ENCODE results near the gene RFC2. TPM values are rescaled to one million over a fixed set of nuclear protein-coding genes. Genes with fewer than 3 reads are reported as not detected.
A peak's percentile ranks its signal among the peaks of the same experiment; 100 is the strongest.

RFC2 gene
- total RNA-seq, 1 experiment from 2014 or later: 75.6 TPM

- Histone ChIP-seq H3K27me3 (replicated peaks; ENCODE audit: control insufficient read depth, insufficient read depth, low read length) (no peaks in the 10 kb centered on the region), H3K4me3 (ENCODE audit: low read depth, low read length) (no peak overlapping the region), H3K36me3 (ENCODE audit: control insufficient read depth, insufficient read depth, low read length) (peaks cover 2% of the 10 kb centered on the region; the same call in 1 of the 2 replicates), H3K9me3 (no peaks in the 10 kb centered on the region), H3K4me1 (peaks cover 20% of the 10 kb centered on the region)
- Mint-ChIP-seq H3K36me3 (ENCODE audit: insufficient read depth, unreplicated experiment) (peaks cover 95% of the 10 kb centered on the region), H3K4me3 (ENCODE audit: unreplicated experiment) (no peak overlapping the region), H3K27ac (ENCODE audit: unreplicated experiment) (peak overlapping the region; percentile 4), H3K27me3 (ENCODE audit: insufficient read depth, unreplicated experiment) (no peaks in the 10 kb centered on the region), H3K9me3 (ENCODE audit: unreplicated experiment) (no peaks in the 10 kb centered on the region), H3K4me1 (ENCODE audit: low read depth, unreplicated experiment) (peaks cover 43% of the 10 kb centered on the region)
- POLR2A ChIA-PET: no interaction called here
- intact Hi-C loops (cut with micrococcal nuclease; ENCODE audit: unreplicated experiment): loop anchor here (5.0 kb wide), 2 partner anchors 115 to 130 kb away; no protein-coding TSS in a partner anchor
- TF ChIP-seq CTCF (IDR thresholded peaks at IDR 0.05; ENCODE audit: insufficient read depth in 1 of 2, low read depth in 1 of 2, low read length in 1 of 2, severe bottlenecking in 1 of 2, unreplicated experiment in 1 of 2): no peak
- CTCF ChIA-PET: interaction anchor here (0.8 to 1.7 kb wide), 3 partner anchors 9 to 115 kb away, joined by 3 to 8 read pairs (median 8); partner anchors contain the start of gene LIMK1
- DNase-seq: no peak
- BruUV-seq (replicated peaks): no TSS peak
Measured at GRCh38 chr7:74182453-74183090, 71.6 kb downstream of the RFC2 start.

- CTCF ChIA-PET: no interaction called here
- no TSS peak for BruUV-seq (replicated peaks)
- POLR2A ChIA-PET: no interaction called here
- Histone ChIP-seq H3K9me3 (no peaks in the 10 kb centered on the region), H3K4me3 (ENCODE audit: low read depth, low read length) (no peak overlapping the region), H3K4me1 (peaks cover 20% of the 10 kb centered on the region), H3K36me3 (ENCODE audit: control insufficient read depth, insufficient read depth, low read length) (peaks cover 2% of the 10 kb centered on the region; the same call in 1 of the 2 replicates), H3K27me3 (replicated peaks; ENCODE audit: control insufficient read depth, insufficient read depth, low read length) (no peaks in the 10 kb centered on the region)
- Mint-ChIP-seq H3K9me3 (ENCODE audit: unreplicated experiment) (no peaks in the 10 kb centered on the region), H3K4me3 (ENCODE audit: unreplicated experiment) (no peak overlapping the region), H3K36me3 (ENCODE audit: insufficient read depth, unreplicated experiment) (peaks cover 94% of the 10 kb centered on the region), H3K27me3 (ENCODE audit: insufficient read depth, unreplicated experiment) (no peaks in the 10 kb centered on the region), H3K4me1 (ENCODE audit: low read depth, unreplicated experiment) (peaks cover 43% of the 10 kb centered on the region), H3K27ac (ENCODE audit: unreplicated experiment) (no peak overlapping the region)
- no peak for DNase-seq
- intact Hi-C loops (cut with micrococcal nuclease; ENCODE audit: unreplicated experiment): loop anchor here (5.0 kb wide), 2 partner anchors 115 to 130 kb away; no protein-coding TSS in a partner anchor
- TF ChIP-seq CTCF (IDR thresholded peaks at IDR 0.05; ENCODE audit: insufficient read depth in 1 of 2, low read depth in 1 of 2, low read length in 1 of 2, severe bottlenecking in 1 of 2, unreplicated experiment in 1 of 2): no peak
Measured at GRCh38 chr7:74181821-74182220, 72.4 kb downstream of the RFC2 start.

Small RNA genes lying within 50 kb of the gene (microRNA-seq; reads per million reads assigned to microRNA genes)
- 466 reads per million, percentile 82 among the genes with 10 or more reads in this experiment for gene MIR590

Other genes starting within 250 kb of the RFC2 start
- not detected in 2 replicates for gene ELN, start 226.2 kb downstream of the RFC2 start, total RNA-seq (2022)
- gene LIMK1, start 170.6 kb downstream of the RFC2 start, total RNA-seq (2022): 30.6 and 31.4 TPM in 2 replicates
- gene EIF4H, start 80.0 kb downstream of the RFC2 start, total RNA-seq (2022): 370 TPM in 2 replicates
- 1.2 and 1.3 TPM in 2 replicates for gene LAT2, start 44.4 kb downstream of the RFC2 start, total RNA-seq (2022)
- 19.5 and 23.5 TPM in 2 replicates for gene CLIP2, start 35.0 kb upstream of the RFC2 start, total RNA-seq (2022)
- 53.6 and 54.6 TPM in 2 replicates for gene GTF2IRD1, start 199.5 kb upstream of the RFC2 start, total RNA-seq (2022)